NB4 (cell line): ENCODE data around the gene DYNC1LI1.

ENCODE experiments used
- DNase-seq: peaks from one replicate; pipeline ENCODE4 v3.0.0; 2010; ENCODE audit warnings: low read depth
- H3K4me3 ChIP-seq: one replicate; pipeline ENCODE4 v1.5.1; 2011; ENCODE audit warnings: mild to moderate bottlenecking, low read depth, low read length, moderate library complexity
- CTCF ChIP-seq: IDR thresholded peaks from one replicate; pipeline ENCODE4 v1.5.1; 2012; ENCODE audit warnings: low read depth, low read length
- MAX ChIP-seq: IDR thresholded peaks from 2 replicates; pipeline ENCODE4 v1.6.1; 2011; ENCODE audit warnings: low read depth, low read length
- MYC ChIP-seq: IDR thresholded peaks from 2 replicates; pipeline ENCODE4 v1.6.1; 2011; ENCODE audit warnings: low read depth, low read length
- POLR2A ChIP-seq: IDR thresholded peaks from 2 replicates; pipeline ENCODE4 v1.6.1; 2011; ENCODE audit warnings: mild to moderate bottlenecking; ENCODE audit not compliant: insufficient read length; ENCODE audit errors: extremely low read depth

The DYNC1LI1 gene

GRCh38 chr3:32553459-32553858 is 17.2 kb downstream of the DYNC1LI1 start:
- no peak for DNase-seq
- TF ChIP-seq CTCF (no peak), POLR2A (no peak), MAX (no peak), MYC (no peak)
- H3K4me3 ChIP-seq: no peak overlapping the region

- TF ChIP-seq MAX (no peak), POLR2A (no peak), CTCF (no peak), MYC (no peak)
- no peak for DNase-seq
- H3K4me3 ChIP-seq: no peak overlapping the region
Measured at GRCh38 chr3:32552013-32552412, 18.6 kb downstream of the DYNC1LI1 start.

- no peak overlapping the region for H3K4me3 ChIP-seq
- TF ChIP-seq CTCF: no peak
- TF ChIP-seq MAX: no peak
- no peak for TF ChIP-seq MYC
- no peak for TF ChIP-seq POLR2A
- DNase-seq: no peak
Measured at GRCh38 chr3:32551496-32551895, 19.2 kb downstream of the DYNC1LI1 start.

- no peak for DNase-seq
- TF ChIP-seq MAX (no peak), POLR2A (no peak), CTCF (no peak), MYC (no peak)
- no peak overlapping the region for H3K4me3 ChIP-seq
Measured at GRCh38 chr3:32551087-32551486, 19.6 kb downstream of the DYNC1LI1 start.

GRCh38 chr3:32545305-32545704 is 25.4 kb downstream of the DYNC1LI1 start:
- TF ChIP-seq MAX (no peak), CTCF (no peak), MYC (no peak), POLR2A (no peak)
- H3K4me3 ChIP-seq: no peak overlapping the region
- DNase-seq: no peak

- TF ChIP-seq CTCF (no peak), MAX (no peak), MYC (no peak), POLR2A (no peak)
- no peak for DNase-seq
- no peak overlapping the region for H3K4me3 ChIP-seq
Measured at GRCh38 chr3:32544894-32545293, 25.8 kb downstream of the DYNC1LI1 start.
